HUES48 (cell line): ENCODE data around the gene GPR32.
A peak's percentile ranks its signal among the peaks of the same experiment; 100 is the strongest.
"Not testable (repeated sequence)": the region's sequence is repeated elsewhere in the genome, so short reads cannot be mapped to it uniquely, and the experiment has no call there.

Experiments
- H3K27ac ChIP-seq: one replicate; pipeline ENCODE4 v1.7.0; 2013; ENCODE audit warnings: low read depth, low read length, inconsistent platforms
- H3K27me3 ChIP-seq: 2 replicates; pipeline ENCODE4 v1.6.1; 2013; ENCODE audit warnings: mild to moderate bottlenecking, low read length; ENCODE audit not compliant: control insufficient read depth, insufficient read depth
- H3K36me3 ChIP-seq: 2 replicates; pipeline ENCODE4 v1.6.1; 2013; ENCODE audit warnings: low read length; ENCODE audit not compliant: control insufficient read depth, insufficient read depth
- H3K4me1 ChIP-seq: 2 replicates; pipeline ENCODE4 v1.6.1; 2013; ENCODE audit warnings: mild to moderate bottlenecking, low read length; ENCODE audit not compliant: control insufficient read depth, insufficient read depth
- H3K4me3 ChIP-seq: 2 replicates; pipeline ENCODE4 v1.5.1; 2013; ENCODE audit warnings: mild to moderate bottlenecking, low read depth, low read length
- H3K9ac ChIP-seq: 2 replicates; pipeline ENCODE4 v1.6.1; 2013; ENCODE audit warnings: mild to moderate bottlenecking, low read depth, low read length, moderate library complexity
- H3K9me3 ChIP-seq: 2 replicates; pipeline ENCODE4 v1.6.1; 2013; ENCODE audit warnings: low read length; ENCODE audit not compliant: control insufficient read depth, insufficient read depth

Gene GPR32

GRCh38 chr19:50803633-50804419, 33.6 kb downstream of the GPR32 start:
- H3K9me3 ChIP-seq = no peaks in the 10 kb centered on the region
- H3K4me3 ChIP-seq = peak overlapping the region; percentile 100
- H3K27me3 ChIP-seq = no peaks in the 10 kb centered on the region; the same call in 1 of the 2 replicates
- H3K4me1 ChIP-seq = peaks cover 3% of the 10 kb centered on the region; the same call in 1 of the 2 replicates
- peak overlapping the region; percentile 100 for H3K9ac ChIP-seq
- peaks cover 35% of the 10 kb centered on the region for H3K36me3 ChIP-seq
- peak overlapping the region; percentile 100 for H3K27ac ChIP-seq

GRCh38 chr19:50804420-50805272, 34.4 kb downstream of the GPR32 start:
- H3K27ac ChIP-seq = peak overlapping the region; percentile 100
- H3K36me3 ChIP-seq = peaks cover 27% of the 10 kb centered on the region
- peak overlapping the region; percentile 100 for H3K4me3 ChIP-seq
- no peaks in the 10 kb centered on the region; the same call in 1 of the 2 replicates for H3K27me3 ChIP-seq
- peak overlapping the region; percentile 100 for H3K9ac ChIP-seq
- peaks cover 3% of the 10 kb centered on the region; the same call in 1 of the 2 replicates for H3K4me1 ChIP-seq
- no peaks in the 10 kb centered on the region for H3K9me3 ChIP-seq

GRCh38 chr19:50808856-50809255, 38.6 kb downstream of the GPR32 start:
- H3K9ac ChIP-seq = no peak overlapping the region
- no peaks in the 10 kb centered on the region for H3K4me1 ChIP-seq
- no peaks in the 10 kb centered on the region for H3K9me3 ChIP-seq
- H3K4me3 ChIP-seq = no peak overlapping the region
- no peak overlapping the region for H3K27ac ChIP-seq
- H3K27me3 ChIP-seq = peaks cover 10% of the 10 kb centered on the region
- no peaks in the 10 kb centered on the region for H3K36me3 ChIP-seq

- peaks cover 10% of the 10 kb centered on the region for H3K27me3 ChIP-seq
- H3K27ac ChIP-seq, H3K4me1 ChIP-seq, H3K9me3 ChIP-seq, H3K4me3 ChIP-seq, H3K36me3 ChIP-seq, H3K9ac ChIP-seq: not testable (repeated sequence)
Measured at GRCh38 chr19:50811622-50812238, 41.5 kb downstream of the GPR32 start.

GRCh38 chr19:50812474-50812873, 42.2 kb downstream of the GPR32 start:
- Histone ChIP-seq H3K9ac (no peak overlapping the region), H3K4me1 (no peaks in the 10 kb centered on the region; the same call in 1 of the 2 replicates), H3K27me3 (peaks cover 10% of the 10 kb centered on the region)

GRCh38 chr19:50814883-50815282, 44.6 kb downstream of the GPR32 start:
- no peak overlapping the region for H3K4me3 ChIP-seq
- no peak overlapping the region for H3K27ac ChIP-seq
- no peaks in the 10 kb centered on the region for H3K36me3 ChIP-seq
- H3K9ac ChIP-seq = no peak overlapping the region
- peaks cover 22% of the 10 kb centered on the region for H3K27me3 ChIP-seq
- peaks cover 3% of the 10 kb centered on the region for H3K4me1 ChIP-seq
- no peaks in the 10 kb centered on the region for H3K9me3 ChIP-seq

More at GRCh38 chr19:50812474-50812873, 42.2 kb downstream of the GPR32 start:
- no peaks in the 10 kb centered on the region for H3K9me3 ChIP-seq
- no peaks in the 10 kb centered on the region for H3K36me3 ChIP-seq
- H3K27ac ChIP-seq = no peak overlapping the region
- no peak overlapping the region for H3K4me3 ChIP-seq

GRCh38 chr19:50815439-50815838, 45.2 kb downstream of the GPR32 start:
- Histone ChIP-seq H3K9me3 (no peaks in the 10 kb centered on the region), H3K27ac (no peak overlapping the region)

GRCh38 chr19:50817941-50818858, 47.9 kb downstream of the GPR32 start:
- H3K4me3 ChIP-seq = peak overlapping the region; percentile 79
- H3K36me3 ChIP-seq = no peaks in the 10 kb centered on the region
- no peak overlapping the region for H3K9ac ChIP-seq
- no peaks in the 10 kb centered on the region for H3K9me3 ChIP-seq
- H3K27me3 ChIP-seq = peaks cover 39% of the 10 kb centered on the region
- H3K27ac ChIP-seq = no peak overlapping the region
- peaks cover 16% of the 10 kb centered on the region for H3K4me1 ChIP-seq

More at GRCh38 chr19:50815439-50815838, 45.2 kb downstream of the GPR32 start:
- Histone ChIP-seq H3K36me3 (no peaks in the 10 kb centered on the region), H3K27me3 (peaks cover 27% of the 10 kb centered on the region), H3K9ac (no peak overlapping the region), H3K4me1 (peaks cover 7% of the 10 kb centered on the region), H3K4me3 (no peak overlapping the region)

GRCh38 chr19:50818859-50819472, 48.7 kb downstream of the GPR32 start:
- H3K9me3 ChIP-seq = no peaks in the 10 kb centered on the region
- H3K36me3 ChIP-seq = no peaks in the 10 kb centered on the region
- H3K27me3 ChIP-seq = peaks cover 39% of the 10 kb centered on the region
- H3K4me1 ChIP-seq = peaks cover 16% of the 10 kb centered on the region
- no peak overlapping the region for H3K27ac ChIP-seq
- no peak overlapping the region for H3K4me3 ChIP-seq
- no peak overlapping the region for H3K9ac ChIP-seq

- peak overlapping the region; percentile 26; the same call in 1 of the 2 replicates for H3K4me3 ChIP-seq
- H3K36me3 ChIP-seq = no peaks in the 10 kb centered on the region
- peaks cover 16% of the 10 kb centered on the region for H3K4me1 ChIP-seq
- H3K9me3 ChIP-seq = no peaks in the 10 kb centered on the region
- no peak overlapping the region for H3K9ac ChIP-seq
- no peak overlapping the region for H3K27ac ChIP-seq
- H3K27me3 ChIP-seq = peaks cover 39% of the 10 kb centered on the region
Measured at GRCh38 chr19:50819636-50820035, 49.4 kb downstream of the GPR32 start.
